ENCODE data around the gene AGTRAP. TPM values are rescaled to one million over a fixed set of nuclear protein-coding genes. Genes with fewer than 3 reads are reported as not detected.

The AGTRAP gene
- total RNA-seq, 4 donors from 2014 or later, result 4.1 to 34.7 (median 31.2) TPM

- no peaks in the 10 kb centered on the region for H3K36me3 ChIP-seq
- H3K4me1 ChIP-seq, result no peaks in the 10 kb centered on the region
- DNase-seq, result no peak
- H3K9me3 ChIP-seq, result no peaks in the 10 kb centered on the region
- no peak for TF ChIP-seq POLR2A (IDR thresholded peaks at IDR 0.05)
- TF ChIP-seq, protein P1, sequence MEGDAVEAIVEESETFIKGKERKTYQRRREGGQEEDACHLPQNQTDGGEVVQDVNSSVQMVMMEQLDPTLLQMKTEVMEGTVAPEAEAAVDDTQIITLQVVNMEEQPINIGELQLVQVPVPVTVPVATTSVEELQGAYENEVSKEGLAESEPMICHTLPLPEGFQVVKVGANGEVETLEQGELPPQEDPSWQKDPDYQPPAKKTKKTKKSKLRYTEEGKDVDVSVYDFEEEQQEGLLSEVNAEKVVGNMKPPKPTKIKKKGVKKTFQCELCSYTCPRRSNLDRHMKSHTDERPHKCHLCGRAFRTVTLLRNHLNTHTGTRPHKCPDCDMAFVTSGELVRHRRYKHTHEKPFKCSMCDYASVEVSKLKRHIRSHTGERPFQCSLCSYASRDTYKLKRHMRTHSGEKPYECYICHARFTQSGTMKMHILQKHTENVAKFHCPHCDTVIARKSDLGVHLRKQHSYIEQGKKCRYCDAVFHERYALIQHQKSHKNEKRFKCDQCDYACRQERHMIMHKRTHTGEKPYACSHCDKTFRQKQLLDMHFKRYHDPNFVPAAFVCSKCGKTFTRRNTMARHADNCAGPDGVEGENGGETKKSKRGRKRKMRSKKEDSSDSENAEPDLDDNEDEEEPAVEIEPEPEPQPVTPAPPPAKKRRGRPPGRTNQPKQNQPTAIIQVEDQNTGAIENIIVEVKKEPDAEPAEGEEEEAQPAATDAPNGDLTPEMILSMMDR (IDR thresholded peaks at IDR 0.05), result no peak
- no peaks in the 10 kb centered on the region for H3K27me3 ChIP-seq
- intact Hi-C loops (cut with DNase I; ENCODE audit: low total_unique reads), result no loop called here
- no peak overlapping the region for H3K27ac ChIP-seq
- no peak overlapping the region for H3K4me3 ChIP-seq
These were observed 15.2 kb downstream of the AGTRAP start for GRCh38 chr1:11751087-11751486.

DNA sequence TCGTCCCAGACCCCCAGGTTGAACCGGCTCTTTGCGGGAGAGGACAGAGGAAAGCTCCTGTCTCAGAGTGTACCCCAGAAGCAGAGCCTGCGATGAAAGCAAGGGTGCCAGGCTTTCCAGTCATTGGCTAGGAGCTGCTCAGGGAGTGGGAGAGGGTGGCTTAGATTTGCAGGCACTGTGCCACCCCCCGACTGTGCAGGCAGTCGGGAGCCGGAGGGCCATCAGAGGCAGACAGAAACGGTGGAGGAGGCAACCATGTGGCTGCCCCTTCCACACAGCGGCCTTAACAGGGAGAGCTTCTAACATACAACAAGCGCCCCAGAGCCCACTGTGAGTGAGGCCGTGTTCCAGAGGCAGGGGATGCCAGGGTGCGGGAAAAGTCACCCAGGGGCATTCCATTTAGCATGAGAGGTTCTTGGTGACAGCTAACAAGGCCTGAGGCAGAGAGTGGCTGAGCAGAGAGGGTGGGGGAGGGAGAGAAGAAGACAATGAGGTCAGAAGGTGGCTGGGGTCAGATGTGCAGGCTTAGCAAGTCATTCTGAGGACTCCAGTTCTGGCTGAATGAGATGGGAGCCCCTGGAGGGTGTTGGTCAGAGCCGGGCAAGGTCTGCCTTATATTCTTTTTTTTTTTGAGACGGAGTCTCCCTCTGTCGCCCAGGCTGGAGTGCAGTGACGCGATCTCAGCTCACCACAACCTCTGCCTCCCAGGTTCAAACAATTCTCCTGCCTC lies 16.6 kb downstream of the AGTRAP start:
- no peaks in the 10 kb centered on the region for H3K27me3 ChIP-seq
- no peaks in the 10 kb centered on the region for H3K36me3 ChIP-seq
- no peaks in the 10 kb centered on the region for H3K9me3 ChIP-seq
- H3K4me1 ChIP-seq, result no peaks in the 10 kb centered on the region
- TF ChIP-seq, protein P1 (IDR thresholded peaks at IDR 0.05), result no peak
- no peak for TF ChIP-seq POLR2A (IDR thresholded peaks at IDR 0.05)
- H3K4me3 ChIP-seq, result no peak overlapping the region
- no peak for DNase-seq
- intact Hi-C loops (cut with DNase I; ENCODE audit: low total_unique reads), result no loop called here
- H3K27ac ChIP-seq, result no peak overlapping the region

DNA sequence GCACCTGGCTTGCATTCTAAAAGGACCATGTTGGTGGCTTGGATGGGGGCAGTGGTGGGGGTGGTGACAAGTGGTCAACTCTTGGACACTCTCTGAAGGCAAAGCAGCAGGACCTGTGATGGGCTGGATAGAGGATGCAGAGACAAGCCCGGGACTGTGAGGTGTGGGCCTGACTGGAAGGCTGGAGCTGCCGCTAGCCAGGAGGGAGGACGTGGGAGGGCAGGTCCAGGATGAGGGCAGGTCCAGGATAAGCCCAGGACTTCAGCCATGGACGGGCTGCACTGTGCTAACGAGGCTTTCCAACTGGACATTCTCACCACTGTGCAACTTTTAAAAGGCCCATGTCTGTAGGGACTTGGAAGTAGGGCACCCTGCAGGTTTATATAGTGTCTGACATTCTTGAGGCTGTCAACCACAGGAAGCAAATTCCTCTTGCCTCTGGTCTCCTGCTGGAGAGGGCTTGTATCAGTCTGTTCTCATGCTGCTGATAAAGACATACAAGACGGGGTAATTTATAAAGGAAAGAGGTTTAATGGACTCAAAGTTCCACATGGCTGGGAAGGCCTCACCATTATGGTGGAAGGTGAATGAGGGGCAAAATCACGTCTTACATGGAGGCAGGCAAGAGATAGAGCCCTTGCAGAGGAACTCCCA lies 17.7 kb downstream of the AGTRAP start:
- TF ChIP-seq, protein P1 (IDR thresholded peaks at IDR 0.05), result no peak
- TF ChIP-seq POLR2A (IDR thresholded peaks at IDR 0.05), result no peak
- Histone ChIP-seq H3K36me3 (no peaks in the 10 kb centered on the region), H3K4me1 (no peaks in the 10 kb centered on the region), H3K9me3 (no peaks in the 10 kb centered on the region), H3K27me3 (no peaks in the 10 kb centered on the region), H3K27ac (no peak overlapping the region), H3K4me3 (no peak overlapping the region)
- no peak for DNase-seq
- intact Hi-C loops (cut with DNase I; ENCODE audit: low total_unique reads), result no loop called here

- intact Hi-C loops (cut with DNase I; ENCODE audit: low total_unique reads), result no loop called here
These were observed 21.1 kb downstream of the AGTRAP start for GRCh38 chr1:11757047-11757446.

DNA sequence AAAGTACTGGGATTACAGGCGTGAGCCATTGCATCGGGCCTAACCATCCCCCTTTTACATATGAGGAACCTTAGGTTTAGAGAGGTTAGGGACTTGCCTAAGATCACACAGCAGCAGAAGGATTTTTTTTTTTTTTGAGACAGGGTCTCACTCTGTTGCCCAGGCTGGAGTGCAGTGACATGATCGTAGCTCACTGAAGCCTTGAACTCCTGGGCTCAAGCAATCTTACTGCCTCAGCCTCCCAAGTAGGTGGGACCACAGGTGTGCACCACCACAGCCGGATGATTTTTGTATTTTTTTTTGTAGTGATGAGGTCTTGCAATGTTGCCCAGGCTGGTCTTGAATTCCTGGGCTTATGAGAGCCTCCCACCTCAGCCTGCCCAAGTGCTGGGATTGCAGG lies 23.9 kb downstream of the AGTRAP start:
- TF ChIP-seq POLR2A (IDR thresholded peaks at IDR 0.05), result no peak
- TF ChIP-seq, protein P1 (IDR thresholded peaks at IDR 0.05), result no peak
- Histone ChIP-seq H3K4me3 (no peak overlapping the region), H3K4me1 (no peaks in the 10 kb centered on the region), H3K27me3 (peaks cover 0 to 4% of the 10 kb centered on the region in 2 donors), H3K9me3 (no peaks in the 10 kb centered on the region), H3K27ac (no peak overlapping the region), H3K36me3 (no peaks in the 10 kb centered on the region)
- intact Hi-C loops (cut with DNase I; ENCODE audit: low total_unique reads), result no loop called here
- no peak for DNase-seq

More at GRCh38 chr1:11757047-11757446, 21.1 kb downstream of the AGTRAP start:
- Histone ChIP-seq H3K27ac (no peak overlapping the region), H3K4me3 (no peak overlapping the region), H3K4me1 (no peaks in the 10 kb centered on the region), H3K9me3 (no peaks in the 10 kb centered on the region), H3K36me3 (no peaks in the 10 kb centered on the region), H3K27me3 (no peaks in the 10 kb centered on the region)
- no peak for DNase-seq
- no peak for TF ChIP-seq POLR2A (IDR thresholded peaks at IDR 0.05)
- TF ChIP-seq, protein P1 (IDR thresholded peaks at IDR 0.05), result no peak

All from uterus (tissue), 4 donors.